Measurements from ENCODE around the gene CEP290.
"Not testable (repeated sequence)": the region's sequence is repeated elsewhere in the genome, so short reads cannot be mapped to it uniquely, and the experiment has no call there.

The CEP290 gene

GRCh38 chr12:88037770-88038169, 104.1 kb downstream of the CEP290 start:
- no peak for DNase-seq (ENCODE audit: low read depth, low spot score)

- no peak for DNase-seq (ENCODE audit: low read depth, low spot score)
These were observed 105.4 kb downstream of the CEP290 start for GRCh38 chr12:88036353-88036965.

- DNase-seq (ENCODE audit: low read depth, low spot score): no peak
These were observed 106.0 kb downstream of the CEP290 start for GRCh38 chr12:88035907-88036289.

- DNase-seq (ENCODE audit: low read depth, low spot score): peak; percentile 50
These were observed 106.5 kb downstream of the CEP290 start for GRCh38 chr12:88035271-88035906.

GRCh38 chr12:88031161-88031560, 110.7 kb downstream of the CEP290 start:
- DNase-seq (ENCODE audit: low read depth, low spot score): not testable (repeated sequence)

- DNase-seq (ENCODE audit: low read depth, low spot score): no peak
These were observed 112.7 kb downstream of the CEP290 start, which contains the start of gene C12orf50 for GRCh38 chr12:88029093-88029665. TSS of gene C12orf50 (minus strand) at chr12:88029401. CDS start at chr12:88026962, 2,439 bp downstream.

GRCh38 chr12:88026196-88026595, 115.7 kb downstream of the CEP290 start:
- DNase-seq (ENCODE audit: low read depth, low spot score): no peak

GRCh38 chr12:88017964-88018363, 123.9 kb downstream of the CEP290 start:
- no peak for DNase-seq (ENCODE audit: low read depth, low spot score)

- no peak for DNase-seq (ENCODE audit: low read depth, low spot score)
These were observed 126.1 kb downstream of the CEP290 start for GRCh38 chr12:88015825-88016224.

- no peak for DNase-seq (ENCODE audit: low read depth, low spot score)
These were observed 130.1 kb downstream of the CEP290 start for GRCh38 chr12:88011755-88012154.

GRCh38 chr12:88006351-88006750, 135.5 kb downstream of the CEP290 start:
- DNase-seq (ENCODE audit: low read depth, low spot score): no peak

- no peak for DNase-seq (ENCODE audit: low read depth, low spot score)
These were observed 140.6 kb downstream of the CEP290 start for GRCh38 chr12:88001327-88001726.

All from smooth muscle cell of the brain vasculature (primary cell).